ENCODE results near the gene TRPM4.

Gene TRPM4

GRCh38 chr19:49148784-49149651, 8.6 kb upstream of the TRPM4 start:
- TF ChIP-seq CTCF (IDR thresholded peaks at IDR 0.05): no peak
- Mint-ChIP-seq H3K4me3 (peak overlapping the region; percentile 89), H3K36me3 (ENCODE audit: low read depth) (peaks cover 2% of the 10 kb centered on the region), H3K9me3 (peaks cover 10% of the 10 kb centered on the region), H3K27ac (peak overlapping the region; percentile 96), H3K27me3 (ENCODE audit: low read depth, poor library complexity) (peaks cover 26% of the 10 kb centered on the region), H3K4me1 (peaks cover 66% of the 10 kb centered on the region)
- peak; percentile 100 for DNase-seq

- Mint-ChIP-seq H3K9me3 (peaks cover 17% of the 10 kb centered on the region), H3K36me3 (ENCODE audit: low read depth) (peaks cover 9% of the 10 kb centered on the region), H3K27me3 (ENCODE audit: low read depth, poor library complexity) (peaks cover 26% of the 10 kb centered on the region), H3K4me3 (peak overlapping the region; percentile 89), H3K27ac (peak overlapping the region; percentile 96), H3K4me1 (peaks cover 72% of the 10 kb centered on the region)
- TF ChIP-seq CTCF (IDR thresholded peaks at IDR 0.05): no peak
- peak; percentile 74 for DNase-seq
Observed at GRCh38 chr19:49149652-49150105, 7.9 kb upstream of the TRPM4 start.

DNA sequence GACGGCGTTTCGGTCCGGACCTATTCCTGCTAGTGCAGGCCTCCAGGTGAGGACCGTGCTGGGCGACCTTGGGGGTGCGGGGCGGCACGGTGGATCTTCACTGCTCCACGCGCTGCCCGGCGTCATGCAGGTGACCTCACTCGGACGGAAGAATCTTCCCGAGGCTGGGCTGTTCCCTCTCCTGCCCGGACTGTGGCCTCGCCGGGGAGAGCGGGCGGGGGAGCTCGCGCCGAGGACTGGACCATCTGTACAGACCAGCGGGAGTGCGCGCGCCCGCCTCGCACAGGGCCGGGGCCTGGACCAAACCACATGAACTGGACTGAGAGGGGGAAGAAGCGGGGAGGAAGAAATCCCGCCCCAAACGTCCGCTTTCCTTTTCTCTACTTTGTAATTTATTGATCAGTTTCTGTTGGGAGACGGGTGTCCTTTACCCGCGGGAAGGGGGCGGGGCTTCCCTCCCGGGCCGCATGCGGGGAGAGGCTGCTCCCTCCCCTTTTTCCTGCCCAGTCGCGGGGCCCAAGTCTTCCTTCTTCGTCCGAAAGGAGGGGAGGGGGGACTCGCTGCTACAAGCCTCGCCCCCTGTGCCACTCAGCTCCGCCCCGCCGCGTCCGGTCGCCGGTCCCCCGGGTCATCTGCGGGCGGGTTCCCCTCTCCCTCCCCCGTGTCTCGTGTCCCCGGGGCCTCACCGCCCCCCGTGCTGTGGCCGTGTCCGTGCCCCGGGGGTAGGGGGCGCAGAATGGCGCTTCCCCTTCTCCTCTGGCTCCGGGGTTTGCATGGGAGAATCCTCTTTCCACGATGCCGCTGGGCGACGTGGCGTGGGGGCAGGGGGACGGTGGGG, 7.3 kb upstream of the TRPM4 start:
- peaks cover 20% of the 10 kb centered on the region for H3K9me3 Mint-ChIP-seq
- peaks cover 12% of the 10 kb centered on the region for H3K36me3 Mint-ChIP-seq (ENCODE audit: low read depth)
- no peak for TF ChIP-seq CTCF (IDR thresholded peaks at IDR 0.05)
- peaks cover 76% of the 10 kb centered on the region for H3K4me1 Mint-ChIP-seq
- H3K27me3 Mint-ChIP-seq (ENCODE audit: low read depth, poor library complexity): peaks cover 31% of the 10 kb centered on the region
- peak overlapping the region; percentile 89 for H3K4me3 Mint-ChIP-seq
- DNase-seq: peak; percentile 93
- H3K27ac Mint-ChIP-seq: peak overlapping the region; percentile 96

DNA sequence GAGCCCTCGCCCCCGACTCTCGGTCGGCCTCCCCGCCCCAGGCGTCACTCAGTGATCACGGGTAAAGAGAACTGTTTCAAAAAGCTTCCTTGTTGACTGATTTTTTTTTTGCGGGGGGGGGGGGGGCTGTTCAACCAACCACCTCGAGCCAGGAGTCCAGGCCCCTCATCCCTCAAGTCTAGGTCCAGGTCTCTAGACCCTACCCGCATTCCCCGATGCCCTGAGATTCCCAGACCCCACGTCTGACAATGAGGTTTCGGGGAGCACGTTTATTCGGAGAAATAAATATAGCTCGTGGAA, 6.7 kb upstream of the TRPM4 start:
- Mint-ChIP-seq H3K4me1 (peaks cover 76% of the 10 kb centered on the region), H3K9me3 (peaks cover 20% of the 10 kb centered on the region), H3K27me3 (ENCODE audit: low read depth, poor library complexity) (peaks cover 31% of the 10 kb centered on the region), H3K27ac (no peak overlapping the region), H3K4me3 (peak overlapping the region; percentile 89), H3K36me3 (ENCODE audit: low read depth) (peaks cover 12% of the 10 kb centered on the region)
- DNase-seq: no peak
- TF ChIP-seq CTCF (IDR thresholded peaks at IDR 0.05): no peak

DNA sequence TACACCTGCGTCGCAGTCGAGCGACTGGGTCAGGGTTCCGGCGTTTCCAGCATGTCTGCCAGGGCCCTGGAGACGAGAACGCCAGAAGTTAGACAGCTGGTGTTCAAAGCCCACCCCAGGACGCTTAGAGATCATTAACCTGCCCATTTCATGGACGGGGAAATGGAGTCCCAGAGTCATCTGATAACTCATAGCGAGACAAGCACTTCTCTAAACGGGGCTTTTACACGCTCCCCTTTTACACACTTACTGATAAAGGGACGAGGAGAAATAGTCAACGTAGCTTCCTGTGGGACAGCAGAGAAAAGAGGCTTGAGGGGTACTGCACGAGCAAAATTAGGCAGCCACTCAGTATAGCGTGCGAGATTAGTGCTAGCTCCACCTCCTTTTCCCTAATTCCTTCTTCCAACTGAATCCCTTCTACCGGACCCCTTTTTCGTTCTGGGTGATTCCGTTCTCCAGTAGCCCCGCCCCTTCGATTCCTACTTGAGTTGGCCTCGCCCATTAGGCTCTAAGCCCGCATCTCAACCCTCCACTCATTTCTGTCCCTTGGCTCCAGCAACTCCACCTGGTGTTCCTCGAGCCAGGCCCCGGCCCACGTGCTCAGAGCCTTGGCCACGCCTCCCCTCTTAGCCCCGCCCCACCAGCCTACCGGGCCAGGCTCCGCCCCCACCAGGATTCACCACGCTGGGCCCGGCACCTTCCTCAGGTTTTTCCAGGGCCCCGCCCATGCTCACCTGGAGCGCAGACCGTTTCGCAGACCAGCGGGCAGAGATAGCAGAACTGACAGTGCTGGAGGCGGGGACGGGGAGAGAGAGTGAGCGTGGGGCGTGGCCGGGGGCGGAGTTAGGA, 6.1 kb upstream of the TRPM4 start:
- H3K27ac Mint-ChIP-seq: no peak overlapping the region
- peaks cover 28% of the 10 kb centered on the region for H3K27me3 Mint-ChIP-seq (ENCODE audit: low read depth, poor library complexity)
- TF ChIP-seq CTCF (IDR thresholded peaks at IDR 0.05): no peak

More for the DNA sequence above, 6.1 kb upstream of the TRPM4 start:
- H3K4me3 Mint-ChIP-seq: peak overlapping the region; percentile 89
- peak; percentile 75 for DNase-seq
- H3K9me3 Mint-ChIP-seq: peaks cover 20% of the 10 kb centered on the region
- H3K4me1 Mint-ChIP-seq: peaks cover 76% of the 10 kb centered on the region
- peaks cover 12% of the 10 kb centered on the region for H3K36me3 Mint-ChIP-seq (ENCODE audit: low read depth)
